HG03135 (cell line): ENCODE results near the gene SLC29A4.

Experiments used
- ATAC-seq: cut with Tn5 transposase; IDR thresholded peaks from one replicate; pipeline ENCODE4 v1.9.1; 2021; ENCODE audit warnings: mild to moderate bottlenecking, moderate library complexity; ENCODE audit not compliant: unreplicated experiment

SLC29A4 gene

GRCh38 chr7:5350600-5351385 lies 68.0 kb downstream of the SLC29A4 start:
- no peak for ATAC-seq

GRCh38 chr7:5351507-5352265 lies 68.9 kb downstream of the SLC29A4 start:
- ATAC-seq: no peak

- no peak for ATAC-seq
These were observed 69.8 kb downstream of the SLC29A4 start for GRCh38 chr7:5352440-5353010.

GRCh38 chr7:5354460-5355232 lies 71.9 kb downstream of the SLC29A4 start:
- no peak for ATAC-seq
